Measurements from ENCODE around the gene RNF115. TPM values are rescaled to one million over a fixed set of nuclear protein-coding genes. Genes with fewer than 3 reads are reported as not detected.

The RNF115 gene
- polyA plus RNA-seq, 1 donor from 2014 or later: 22.3 TPM

GRCh38 chr1:145730467-145730866 lies 93.4 kb downstream of the RNF115 start:
- H4K20me1 ChIP-seq (ENCODE audit: insufficient read depth): no peaks in the 10 kb centered on the region
- no peak overlapping the region for H3K9ac ChIP-seq (ENCODE audit: low read length)
- no peaks in the 10 kb centered on the region for H3K79me2 ChIP-seq (replicated peaks; ENCODE audit: insufficient read depth, low read length)
- no peak overlapping the region for H3K27ac ChIP-seq (ENCODE audit: low read length)
- H3K4me2 ChIP-seq (ENCODE audit: low read length): no peak overlapping the region
- no peaks in the 10 kb centered on the region for H3K9me3 ChIP-seq (ENCODE audit: low read length)
- TF ChIP-seq, protein P1, sequence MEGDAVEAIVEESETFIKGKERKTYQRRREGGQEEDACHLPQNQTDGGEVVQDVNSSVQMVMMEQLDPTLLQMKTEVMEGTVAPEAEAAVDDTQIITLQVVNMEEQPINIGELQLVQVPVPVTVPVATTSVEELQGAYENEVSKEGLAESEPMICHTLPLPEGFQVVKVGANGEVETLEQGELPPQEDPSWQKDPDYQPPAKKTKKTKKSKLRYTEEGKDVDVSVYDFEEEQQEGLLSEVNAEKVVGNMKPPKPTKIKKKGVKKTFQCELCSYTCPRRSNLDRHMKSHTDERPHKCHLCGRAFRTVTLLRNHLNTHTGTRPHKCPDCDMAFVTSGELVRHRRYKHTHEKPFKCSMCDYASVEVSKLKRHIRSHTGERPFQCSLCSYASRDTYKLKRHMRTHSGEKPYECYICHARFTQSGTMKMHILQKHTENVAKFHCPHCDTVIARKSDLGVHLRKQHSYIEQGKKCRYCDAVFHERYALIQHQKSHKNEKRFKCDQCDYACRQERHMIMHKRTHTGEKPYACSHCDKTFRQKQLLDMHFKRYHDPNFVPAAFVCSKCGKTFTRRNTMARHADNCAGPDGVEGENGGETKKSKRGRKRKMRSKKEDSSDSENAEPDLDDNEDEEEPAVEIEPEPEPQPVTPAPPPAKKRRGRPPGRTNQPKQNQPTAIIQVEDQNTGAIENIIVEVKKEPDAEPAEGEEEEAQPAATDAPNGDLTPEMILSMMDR (IDR thresholded peaks at IDR 0.05; ENCODE audit: poor library complexity, severe bottlenecking): no peak
- no peak for TF ChIP-seq POLR2AphosphoS5 (IDR thresholded peaks at IDR 0.05)
- TF ChIP-seq RAD21 (conservative IDR thresholded peaks at IDR 0.05): no peak
- TF ChIP-seq TAF1 (IDR thresholded peaks at IDR 0.05; ENCODE audit: low read depth): no peak
- no peak for TF ChIP-seq EZH2 (IDR thresholded peaks at IDR 0.05; ENCODE audit: borderline replicate concordance, insufficient read depth, low read length, poor library complexity, severe bottlenecking)
- TF ChIP-seq, protein P2, sequence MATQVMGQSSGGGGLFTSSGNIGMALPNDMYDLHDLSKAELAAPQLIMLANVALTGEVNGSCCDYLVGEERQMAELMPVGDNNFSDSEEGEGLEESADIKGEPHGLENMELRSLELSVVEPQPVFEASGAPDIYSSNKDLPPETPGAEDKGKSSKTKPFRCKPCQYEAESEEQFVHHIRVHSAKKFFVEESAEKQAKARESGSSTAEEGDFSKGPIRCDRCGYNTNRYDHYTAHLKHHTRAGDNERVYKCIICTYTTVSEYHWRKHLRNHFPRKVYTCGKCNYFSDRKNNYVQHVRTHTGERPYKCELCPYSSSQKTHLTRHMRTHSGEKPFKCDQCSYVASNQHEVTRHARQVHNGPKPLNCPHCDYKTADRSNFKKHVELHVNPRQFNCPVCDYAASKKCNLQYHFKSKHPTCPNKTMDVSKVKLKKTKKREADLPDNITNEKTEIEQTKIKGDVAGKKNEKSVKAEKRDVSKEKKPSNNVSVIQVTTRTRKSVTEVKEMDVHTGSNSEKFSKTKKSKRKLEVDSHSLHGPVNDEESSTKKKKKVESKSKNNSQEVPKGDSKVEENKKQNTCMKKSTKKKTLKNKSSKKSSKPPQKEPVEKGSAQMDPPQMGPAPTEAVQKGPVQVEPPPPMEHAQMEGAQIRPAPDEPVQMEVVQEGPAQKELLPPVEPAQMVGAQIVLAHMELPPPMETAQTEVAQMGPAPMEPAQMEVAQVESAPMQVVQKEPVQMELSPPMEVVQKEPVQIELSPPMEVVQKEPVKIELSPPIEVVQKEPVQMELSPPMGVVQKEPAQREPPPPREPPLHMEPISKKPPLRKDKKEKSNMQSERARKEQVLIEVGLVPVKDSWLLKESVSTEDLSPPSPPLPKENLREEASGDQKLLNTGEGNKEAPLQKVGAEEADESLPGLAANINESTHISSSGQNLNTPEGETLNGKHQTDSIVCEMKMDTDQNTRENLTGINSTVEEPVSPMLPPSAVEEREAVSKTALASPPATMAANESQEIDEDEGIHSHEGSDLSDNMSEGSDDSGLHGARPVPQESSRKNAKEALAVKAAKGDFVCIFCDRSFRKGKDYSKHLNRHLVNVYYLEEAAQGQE (IDR thresholded peaks at IDR 0.05; ENCODE audit: borderline replicate concordance): no peak
- TF ChIP-seq SMC3 (conservative IDR thresholded peaks at IDR 0.05; ENCODE audit: poor library complexity): no peak
- no peak for TF ChIP-seq EP300 (conservative IDR thresholded peaks at IDR 0.05; ENCODE audit: poor library complexity, severe bottlenecking)
- TF ChIP-seq MXI1 (conservative IDR thresholded peaks at IDR 0.05; ENCODE audit: poor library complexity, severe bottlenecking): no peak
- H3K4me3 ChIP-seq (ENCODE audit: low read length): no peak overlapping the region
- H2AFZ ChIP-seq (ENCODE audit: low read depth, low read length): no peak overlapping the region
- no peaks in the 10 kb centered on the region for H3K36me3 ChIP-seq (ENCODE audit: insufficient read depth, low read length)
- H3K9me2 ChIP-seq (ENCODE audit: insufficient read depth, low read length): no peaks in the 10 kb centered on the region
- no peaks in the 10 kb centered on the region for H3K27me3 ChIP-seq (ENCODE audit: insufficient read depth, low read depth, low read length)
- H3F3A ChIP-seq (ENCODE audit: insufficient read depth, low read length, poor library complexity, severe bottlenecking): no peaks in the 10 kb centered on the region

DNA sequence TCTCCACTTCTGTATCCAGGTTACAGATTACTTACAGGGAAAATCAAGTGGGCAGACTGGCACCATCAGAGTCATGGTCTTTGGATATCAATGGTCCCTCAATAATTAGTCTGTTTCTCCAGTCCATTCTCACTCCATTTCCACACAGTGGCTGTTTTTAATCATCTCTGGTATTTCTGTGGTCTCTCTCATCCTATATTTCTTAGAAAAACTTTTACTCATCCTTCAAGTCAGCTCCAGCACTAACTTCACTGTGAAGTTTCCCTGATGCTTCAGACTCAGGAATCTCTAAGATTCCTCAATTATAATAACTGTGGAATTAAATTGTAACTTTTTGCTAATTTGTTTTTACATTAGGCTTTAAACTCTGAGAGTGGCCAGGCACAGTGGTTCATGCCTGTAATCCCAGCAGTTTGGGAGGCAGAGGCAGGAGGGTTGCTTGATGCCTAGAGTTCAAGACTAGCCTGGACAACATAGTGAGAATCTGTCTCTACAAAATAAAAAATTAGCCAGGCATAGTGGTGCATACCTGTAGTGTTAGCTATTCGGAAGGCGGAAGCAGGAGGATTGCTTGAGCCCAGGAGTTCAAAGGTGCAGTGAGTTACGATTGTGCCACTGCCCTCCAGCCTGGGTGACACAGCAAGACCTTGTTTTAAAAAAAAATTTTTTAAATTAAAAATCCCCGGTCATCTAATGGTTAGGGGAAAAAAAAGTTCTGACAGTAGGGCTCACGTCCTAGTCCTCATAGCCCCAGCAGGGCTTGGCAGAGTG lies 94.0 kb downstream of the RNF115 start:
- no peak overlapping the region for H3K4me2 ChIP-seq (ENCODE audit: low read length)
- H3K9me2 ChIP-seq (ENCODE audit: insufficient read depth, low read length): no peaks in the 10 kb centered on the region
- H2AFZ ChIP-seq (ENCODE audit: low read depth, low read length): no peak overlapping the region
- no peak overlapping the region for H3K27ac ChIP-seq (ENCODE audit: low read length)
- H3K9me3 ChIP-seq (ENCODE audit: low read length): no peaks in the 10 kb centered on the region
- no peaks in the 10 kb centered on the region for H3K36me3 ChIP-seq (ENCODE audit: insufficient read depth, low read length)
- no peak for TF ChIP-seq EZH2 (IDR thresholded peaks at IDR 0.05; ENCODE audit: borderline replicate concordance, insufficient read depth, low read length, poor library complexity, severe bottlenecking)
- no peak for TF ChIP-seq POLR2AphosphoS5 (IDR thresholded peaks at IDR 0.05)
- TF ChIP-seq, protein P1 (IDR thresholded peaks at IDR 0.05; ENCODE audit: poor library complexity, severe bottlenecking): no peak
- TF ChIP-seq MXI1 (conservative IDR thresholded peaks at IDR 0.05; ENCODE audit: poor library complexity, severe bottlenecking): no peak
- TF ChIP-seq TAF1 (IDR thresholded peaks at IDR 0.05; ENCODE audit: low read depth): no peak
- TF ChIP-seq EP300 (conservative IDR thresholded peaks at IDR 0.05; ENCODE audit: poor library complexity, severe bottlenecking): no peak
- no peak for TF ChIP-seq SMC3 (conservative IDR thresholded peaks at IDR 0.05; ENCODE audit: poor library complexity)
- TF ChIP-seq RAD21 (conservative IDR thresholded peaks at IDR 0.05): no peak
- TF ChIP-seq, protein P2 (IDR thresholded peaks at IDR 0.05; ENCODE audit: borderline replicate concordance): no peak
- H3F3A ChIP-seq (ENCODE audit: insufficient read depth, low read length, poor library complexity, severe bottlenecking): no peaks in the 10 kb centered on the region
- H3K4me3 ChIP-seq (ENCODE audit: low read length): no peak overlapping the region
- H3K79me2 ChIP-seq (replicated peaks; ENCODE audit: insufficient read depth, low read length): no peaks in the 10 kb centered on the region
- no peaks in the 10 kb centered on the region for H4K20me1 ChIP-seq (ENCODE audit: insufficient read depth)
- no peaks in the 10 kb centered on the region for H3K27me3 ChIP-seq (ENCODE audit: insufficient read depth, low read depth, low read length)
- no peak overlapping the region for H3K9ac ChIP-seq (ENCODE audit: low read length)

Data from neural cell (in vitro differentiated cells).